Esophagus muscularis mucosa (tissue), 3 donors: ENCODE results near the gene UBE2I.

ENCODE experiments used
- EP300 ChIP-seq: sonication (generic); formaldehyde crosslinking; IDR thresholded peaks from one replicate; pipeline ENCODE4 v1.6.1; 2017; ENCODE audit warnings: antibody characterized with exemption
- TF ChIP-seq, protein P1 (sequence below), 3 experiments: fragments of 200-600 bp in 2 of 3; fragments of 450-650 bp in 1 of 3; sonication (generic) in 2 of 3; IDR thresholded peaks; one replicate each; pipeline ENCODE4 v1.5.1; 2017 to 2019; ENCODE audit warnings: antibody characterized with exemption in 3 of 3, mild to moderate bottlenecking in 2 of 3, moderate library complexity in 1 of 3

DNA sequence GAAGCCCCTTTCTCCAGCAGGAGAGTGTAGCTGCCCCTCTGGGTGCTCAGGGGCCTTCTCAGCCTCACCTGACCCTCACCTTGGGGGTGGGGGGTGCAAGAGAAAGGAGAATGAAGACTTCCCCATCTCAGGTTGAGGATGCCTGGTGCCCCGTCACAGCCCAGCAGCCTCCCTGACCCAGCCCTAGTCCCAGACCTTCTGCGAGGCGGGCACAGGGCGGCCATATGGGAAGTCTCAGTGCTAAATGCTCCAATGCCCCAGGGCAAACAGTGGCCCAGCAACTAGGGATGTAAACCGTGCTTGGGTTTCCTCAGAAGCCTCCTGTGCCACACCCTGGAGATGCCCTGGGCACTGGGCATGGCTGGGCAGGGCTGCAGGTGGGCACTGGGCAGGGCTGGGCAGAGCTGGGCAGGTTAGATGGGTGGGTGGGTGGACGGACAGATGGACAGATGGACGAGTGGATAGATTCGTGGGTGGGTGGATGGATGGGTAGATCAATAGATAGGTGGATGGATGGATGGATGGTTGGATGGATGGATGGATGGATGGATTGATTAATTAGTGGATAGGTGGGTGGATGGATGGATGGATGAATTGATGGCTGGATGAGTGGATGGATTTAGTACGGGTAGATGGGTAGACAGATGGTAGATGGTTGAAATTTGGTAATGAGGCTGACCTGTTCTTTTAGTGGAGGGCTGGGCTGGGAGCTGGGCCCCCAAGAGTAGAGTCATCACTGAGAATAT, 36.8 kb upstream of the UBE2I start:
- TF ChIP-seq, protein P1, sequence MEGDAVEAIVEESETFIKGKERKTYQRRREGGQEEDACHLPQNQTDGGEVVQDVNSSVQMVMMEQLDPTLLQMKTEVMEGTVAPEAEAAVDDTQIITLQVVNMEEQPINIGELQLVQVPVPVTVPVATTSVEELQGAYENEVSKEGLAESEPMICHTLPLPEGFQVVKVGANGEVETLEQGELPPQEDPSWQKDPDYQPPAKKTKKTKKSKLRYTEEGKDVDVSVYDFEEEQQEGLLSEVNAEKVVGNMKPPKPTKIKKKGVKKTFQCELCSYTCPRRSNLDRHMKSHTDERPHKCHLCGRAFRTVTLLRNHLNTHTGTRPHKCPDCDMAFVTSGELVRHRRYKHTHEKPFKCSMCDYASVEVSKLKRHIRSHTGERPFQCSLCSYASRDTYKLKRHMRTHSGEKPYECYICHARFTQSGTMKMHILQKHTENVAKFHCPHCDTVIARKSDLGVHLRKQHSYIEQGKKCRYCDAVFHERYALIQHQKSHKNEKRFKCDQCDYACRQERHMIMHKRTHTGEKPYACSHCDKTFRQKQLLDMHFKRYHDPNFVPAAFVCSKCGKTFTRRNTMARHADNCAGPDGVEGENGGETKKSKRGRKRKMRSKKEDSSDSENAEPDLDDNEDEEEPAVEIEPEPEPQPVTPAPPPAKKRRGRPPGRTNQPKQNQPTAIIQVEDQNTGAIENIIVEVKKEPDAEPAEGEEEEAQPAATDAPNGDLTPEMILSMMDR (IDR thresholded peaks at IDR 0.05): no peak
- no peak for TF ChIP-seq EP300
